Mesothelial cell of epicardium (in vitro differentiated cells): ENCODE measurements around the gene ANKRD17. TPM values are rescaled to one million over a fixed set of nuclear protein-coding genes. Genes with fewer than 3 reads are reported as not detected.
"Not testable (repeated sequence)": the region's sequence is repeated elsewhere in the genome, so short reads cannot be mapped to it uniquely, and the experiment has no call there.

Source experiments
- DNase-seq, 2 experiments: peaks; one replicate each; pipeline ENCODE4 v3.0.0; 2021; ENCODE audit warnings: low spot score in 2 of 2; ENCODE audit not compliant: unreplicated experiment in 2 of 2
- H3K27ac Mint-ChIP-seq: 2 replicates; pipeline ENCODE4 v1.8.0; 2021; ENCODE audit warnings: mixed read lengths
- H3K27me3 Mint-ChIP-seq: 2 replicates; pipeline ENCODE4 v1.8.0; 2021; ENCODE audit warnings: low read depth, mixed read lengths
- H3K36me3 Mint-ChIP-seq: 2 replicates; pipeline ENCODE4 v1.8.0; 2021; ENCODE audit warnings: mixed read lengths
- H3K4me1 Mint-ChIP-seq: 2 replicates; pipeline ENCODE4 v1.8.0; 2021; ENCODE audit warnings: mixed read lengths
- H3K4me3 Mint-ChIP-seq: 2 replicates; pipeline ENCODE4 v1.8.0; 2021; ENCODE audit warnings: mild to moderate bottlenecking, moderate library complexity, mixed read lengths
- H3K9me3 Mint-ChIP-seq: 2 replicates; pipeline ENCODE4 v1.8.0; 2021; ENCODE audit warnings: mixed read lengths
- total RNA-seq: library from RNA; stranded (reverse); gene quantifications from 3 replicates; pipeline ENCODE4 v1.2.1, GENCODE V29; 2021
- TF ChIP-seq, protein P1 (sequence below): fragments of 200-600 bp; sonication (generic); IDR thresholded peaks from one replicate; pipeline ENCODE4 v1.5.0; 2021; ENCODE audit warnings: antibody characterized with exemption; ENCODE audit not compliant: unreplicated experiment

The ANKRD17 gene
- 92.5 to 93.0 TPM (median 92.7 TPM) in 3 replicates for total RNA-seq

DNA sequence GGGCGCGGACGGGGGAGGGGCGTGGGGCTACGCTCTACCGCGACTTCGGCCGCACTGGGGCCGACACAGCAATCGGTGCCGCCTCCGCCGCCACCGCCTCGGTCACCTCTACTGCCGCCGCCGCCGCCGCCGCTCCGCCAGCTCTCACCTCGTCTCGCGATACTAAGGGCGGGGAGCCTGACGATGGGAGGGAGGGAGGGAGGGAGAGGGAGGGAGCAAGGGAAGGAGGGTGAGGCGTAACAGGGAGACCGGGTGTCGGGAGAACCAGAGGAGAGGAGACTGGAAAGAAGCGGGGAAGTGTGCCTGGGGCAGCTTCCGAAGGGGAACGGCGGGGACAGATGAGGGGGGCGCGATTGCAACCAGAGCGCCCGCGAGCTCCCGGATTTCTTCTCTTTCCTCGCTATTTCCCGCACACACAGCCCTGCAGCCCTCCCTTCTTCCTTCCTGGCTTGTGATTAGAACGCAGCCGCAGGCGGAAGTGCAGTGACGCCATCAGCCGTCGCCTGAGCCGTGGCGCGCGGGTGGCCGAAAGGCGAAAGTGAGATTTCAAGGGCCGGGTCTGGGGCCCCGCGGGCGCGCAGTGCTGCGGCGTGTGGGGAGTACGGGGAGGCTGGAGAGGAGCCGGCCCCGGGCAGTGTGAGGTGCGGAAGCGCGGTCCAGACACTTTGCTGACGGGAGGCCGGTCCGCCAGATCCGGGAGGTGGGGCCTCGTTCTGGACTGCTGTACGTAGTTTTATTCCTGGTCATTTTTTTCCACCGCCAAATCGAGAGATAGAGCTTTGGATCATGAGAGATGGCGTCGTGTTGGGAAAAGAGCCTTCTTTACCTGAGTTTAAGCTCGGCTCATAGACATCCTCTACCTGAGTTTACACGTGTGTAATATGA lies at the start of gene ANKRD17:
ANKRD17 (minus strand) TSS at position 113 of the 885 bp plus-strand sequence. CDS start 130 bp downstream, outside the sequence.
- Mint-ChIP-seq H3K27me3 (no peaks in the 10 kb centered on the region), H3K4me3 (peak within 1 kb of the TSS; percentile 95), H3K9me3 (no peaks in the 10 kb centered on the region), H3K36me3 (peaks cover 3% of the 10 kb centered on the region), H3K4me1 (peaks cover 39% of the 10 kb centered on the region), H3K27ac (peak within 1 kb of the TSS; percentile 100)
- DNase-seq: peak; percentile 84 to 96
- TF ChIP-seq, protein P1, sequence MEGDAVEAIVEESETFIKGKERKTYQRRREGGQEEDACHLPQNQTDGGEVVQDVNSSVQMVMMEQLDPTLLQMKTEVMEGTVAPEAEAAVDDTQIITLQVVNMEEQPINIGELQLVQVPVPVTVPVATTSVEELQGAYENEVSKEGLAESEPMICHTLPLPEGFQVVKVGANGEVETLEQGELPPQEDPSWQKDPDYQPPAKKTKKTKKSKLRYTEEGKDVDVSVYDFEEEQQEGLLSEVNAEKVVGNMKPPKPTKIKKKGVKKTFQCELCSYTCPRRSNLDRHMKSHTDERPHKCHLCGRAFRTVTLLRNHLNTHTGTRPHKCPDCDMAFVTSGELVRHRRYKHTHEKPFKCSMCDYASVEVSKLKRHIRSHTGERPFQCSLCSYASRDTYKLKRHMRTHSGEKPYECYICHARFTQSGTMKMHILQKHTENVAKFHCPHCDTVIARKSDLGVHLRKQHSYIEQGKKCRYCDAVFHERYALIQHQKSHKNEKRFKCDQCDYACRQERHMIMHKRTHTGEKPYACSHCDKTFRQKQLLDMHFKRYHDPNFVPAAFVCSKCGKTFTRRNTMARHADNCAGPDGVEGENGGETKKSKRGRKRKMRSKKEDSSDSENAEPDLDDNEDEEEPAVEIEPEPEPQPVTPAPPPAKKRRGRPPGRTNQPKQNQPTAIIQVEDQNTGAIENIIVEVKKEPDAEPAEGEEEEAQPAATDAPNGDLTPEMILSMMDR: peak; percentile 25

DNA sequence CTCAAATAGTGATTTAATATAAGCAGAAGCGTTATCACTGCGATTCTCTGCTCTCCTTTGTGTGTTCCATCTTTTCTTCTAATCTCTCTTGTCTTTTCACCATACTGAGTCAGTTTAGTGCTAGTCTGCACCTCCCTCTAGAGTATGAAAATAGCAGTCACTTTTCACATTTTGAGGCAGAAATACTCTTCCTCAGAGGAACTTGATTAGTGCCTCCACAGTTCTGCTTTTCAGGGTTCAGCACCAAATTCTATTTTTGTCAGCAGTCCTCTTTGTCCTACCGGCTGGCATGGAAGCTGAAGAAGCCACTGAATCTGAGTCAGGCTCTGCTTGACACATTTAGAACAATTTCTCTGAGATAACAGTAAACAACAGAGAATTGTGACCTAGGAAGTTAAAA lies 49.7 kb upstream of the ANKRD17 start:
- no peaks in the 10 kb centered on the region for H3K36me3 Mint-ChIP-seq
- no peaks in the 10 kb centered on the region for H3K9me3 Mint-ChIP-seq
- H3K27ac Mint-ChIP-seq: no peak overlapping the region
- H3K4me1 Mint-ChIP-seq: peaks cover 8% of the 10 kb centered on the region
- no peak for DNase-seq
- H3K4me3 Mint-ChIP-seq: no peak overlapping the region
- TF ChIP-seq, protein P1: no peak
- H3K27me3 Mint-ChIP-seq: no peaks in the 10 kb centered on the region

GRCh38 chr4:73303711-73304110 lies 45.1 kb upstream of the ANKRD17 start:
- TF ChIP-seq, protein P1: no peak
- Mint-ChIP-seq H3K4me3 (no peak overlapping the region), H3K36me3 (no peaks in the 10 kb centered on the region), H3K4me1 (peaks cover 12% of the 10 kb centered on the region), H3K27ac (peak overlapping the region; percentile 39), H3K9me3 (peaks cover 4% of the 10 kb centered on the region), H3K27me3 (no peaks in the 10 kb centered on the region)
- no peak for DNase-seq

DNA sequence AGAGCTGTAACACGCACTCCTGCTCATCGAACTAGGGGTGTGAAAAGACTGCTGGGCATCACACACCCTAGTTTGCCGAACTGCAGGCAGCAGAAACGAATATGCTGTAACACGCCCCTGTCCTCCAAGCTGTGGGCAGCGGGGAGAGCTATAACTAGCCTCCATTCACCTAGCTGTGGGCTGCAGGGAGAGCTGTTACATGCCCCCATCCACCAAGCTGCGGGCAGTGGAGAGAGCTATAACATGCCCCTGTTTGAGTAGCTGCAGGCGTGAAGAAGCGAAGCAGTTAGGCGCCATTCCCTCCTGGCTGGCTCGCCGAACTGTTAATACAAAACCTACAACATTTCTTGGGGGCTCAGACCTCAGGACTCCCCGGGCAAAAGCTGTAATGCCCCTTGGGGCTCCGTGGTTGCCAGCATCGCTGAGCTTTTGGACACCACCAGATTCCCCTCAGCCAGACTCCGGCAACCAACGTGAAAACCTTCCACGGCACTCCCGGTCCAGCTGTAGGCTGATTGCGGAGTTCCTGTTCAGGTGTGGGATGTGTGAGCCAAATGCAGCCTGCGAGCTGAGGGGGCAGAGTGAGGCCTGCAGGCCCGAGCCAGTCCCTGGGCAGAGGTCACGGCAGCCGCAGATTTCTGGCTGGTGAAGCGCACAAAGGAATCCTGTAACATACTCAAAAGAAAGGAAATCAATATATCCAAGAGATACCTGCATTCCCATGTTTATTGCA lies 41.1 kb upstream of the ANKRD17 start:
- no peak overlapping the region for H3K27ac Mint-ChIP-seq
- H3K9me3 Mint-ChIP-seq: peaks cover 31% of the 10 kb centered on the region
- no peak for DNase-seq
- peaks cover 10% of the 10 kb centered on the region for H3K36me3 Mint-ChIP-seq
- TF ChIP-seq, protein P1: no peak
- H3K4me3 Mint-ChIP-seq: no peak overlapping the region
- H3K4me1 Mint-ChIP-seq: peaks cover 12% of the 10 kb centered on the region
- no peaks in the 10 kb centered on the region for H3K27me3 Mint-ChIP-seq

DNA sequence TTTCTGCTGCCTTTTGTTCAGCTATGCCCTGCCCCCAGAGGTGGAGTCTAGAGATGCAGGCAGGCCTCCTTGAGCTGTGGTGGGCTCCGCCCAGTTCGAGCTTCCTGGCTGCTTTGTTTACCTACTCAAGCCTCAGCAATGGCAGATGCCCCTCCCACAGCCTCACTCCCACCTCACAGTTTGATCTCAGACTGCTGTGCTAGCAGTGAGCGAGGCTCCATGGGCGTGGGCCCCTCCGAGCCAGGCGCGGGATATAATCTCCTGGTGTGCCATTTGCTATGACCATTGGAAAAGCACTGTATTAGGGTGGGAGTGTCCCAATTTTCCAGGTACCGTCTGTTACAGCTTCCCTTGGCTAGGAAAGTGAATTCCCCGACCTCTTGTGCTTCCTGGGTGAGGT lies 34.1 kb upstream of the ANKRD17 start:
- H3K27me3 Mint-ChIP-seq, H3K27ac Mint-ChIP-seq, DNase-seq: not testable (repeated sequence)

DNA sequence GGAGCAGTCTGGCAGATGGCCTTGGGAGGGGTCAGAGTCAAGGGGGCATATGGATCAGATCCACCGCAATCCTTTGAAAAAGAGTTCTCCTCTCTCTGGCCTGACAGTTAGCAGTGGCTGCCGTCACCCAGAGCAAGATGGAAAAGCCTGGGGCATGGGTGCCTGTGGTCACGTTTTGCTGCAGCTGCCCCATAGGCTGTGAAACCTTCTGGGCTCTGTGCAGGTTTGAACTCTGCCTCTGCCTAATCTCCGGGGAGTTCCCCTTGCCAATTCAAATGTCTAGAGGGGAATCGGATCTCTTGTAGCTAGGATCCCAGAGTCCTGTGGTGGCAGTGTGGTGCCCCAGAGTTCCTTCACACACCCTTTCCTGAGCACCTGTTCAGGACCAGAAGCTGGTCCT lies 23.4 kb upstream of the ANKRD17 start:
- no peak overlapping the region for H3K27ac Mint-ChIP-seq
- H3K4me1 Mint-ChIP-seq: no peaks in the 10 kb centered on the region
- H3K36me3 Mint-ChIP-seq: peaks cover 21% of the 10 kb centered on the region
- DNase-seq: no peak
- no peak overlapping the region for H3K4me3 Mint-ChIP-seq
- H3K9me3 Mint-ChIP-seq: peaks cover 22% of the 10 kb centered on the region
- H3K27me3 Mint-ChIP-seq: no peaks in the 10 kb centered on the region
- TF ChIP-seq, protein P1: no peak

More for the DNA sequence above, 34.1 kb upstream of the ANKRD17 start:
- not testable (repeated sequence) for H3K4me1 Mint-ChIP-seq, H3K4me3 Mint-ChIP-seq
- Mint-ChIP-seq H3K36me3 (peaks cover 13% of the 10 kb centered on the region), H3K9me3 (peaks cover 41% of the 10 kb centered on the region)
